Testis (tissue), 3 donors: ENCODE results near the gene ALG8. TPM values are rescaled to one million over a fixed set of nuclear protein-coding genes. Genes with fewer than 3 reads are reported as not detected.
"Not testable (repeated sequence)": the region's sequence is repeated elsewhere in the genome, so short reads cannot be mapped to it uniquely, and the experiment has no call there.

Source experiments
- DNase-seq: peaks from one replicate; pipeline ENCODE4 v3.0.0-alpha.2; 2019
- H3K27ac ChIP-seq, 2 donors: fragments of 200-600 bp; sonication (generic); one replicate each; pipeline ENCODE4 v1.5.1; 2019
- H3K27me3 ChIP-seq: fragments of 200-600 bp; sonication (generic); one replicate; pipeline ENCODE4 v1.5.1; 2019
- H3K36me3 ChIP-seq: fragments of 200-600 bp; sonication (generic); one replicate; pipeline ENCODE4 v1.5.1; 2017; ENCODE audit warnings: low read depth; ENCODE audit errors: missing control alignments
- H3K4me1 ChIP-seq: fragments of 200-600 bp; sonication (generic); one replicate; pipeline ENCODE4 v1.5.1; 2019
- H3K4me3 ChIP-seq, 2 donors: fragments of 200-600 bp; sonication (generic); one replicate each; pipeline ENCODE4 v1.5.1; 2017 to 2019
- H3K9me3 ChIP-seq: fragments of 200-600 bp; sonication (generic); one replicate; pipeline ENCODE4 v1.5.1; 2017
- POLR2A ChIP-seq: fragments of 450-650 bp; IDR thresholded peaks from one replicate; pipeline ENCODE4 v1.6.1; 2017; ENCODE audit warnings: antibody characterized with exemption, mild to moderate bottlenecking, moderate library complexity
- WGBS, 2 donors: methylation state at CpG; one replicate each; pipeline ENCODE4 v1.1.5; 2018; 5-methylcytosine and 5-hydroxymethylcytosine counted together
- intact Hi-C: fragments of 100-400 bp; cut with DNase I; formaldehyde crosslinking; loops from one replicate; pipeline ENCODE4 v1.15.1; 2023; ENCODE audit warnings: low total_unique reads
- polyA plus RNA-seq: library from polyadenylated mRNA; stranded (reverse); fragments of 350-450 nt; fragmentation: Illumina TruSeq; extraction: RNeasy Lipid Tissue Mini Kit (QIAGEN cat#74804); gene quantifications from one replicate; pipeline ENCODE4 v1.2.3, GENCODE V29; 2014; ENCODE audit warnings: low read depth, low replicate concordance; ENCODE audit not compliant: insufficient read depth
- total RNA-seq, 2 donors: library from RNA; depleted of rRNA; stranded (reverse); fragments of >200 nt; gene quantifications; one replicate each; pipeline ENCODE4 v1.2.3, GENCODE V29; 2016
- TF ChIP-seq, protein P1 (sequence below), 3 experiments: fragments of 450-650 bp in 2 of 3; fragments of 200-600 bp in 1 of 3; sonication (generic) in 1 of 3; IDR thresholded peaks; one replicate each; pipeline ENCODE4 v1.5.1; 2016 to 2019; ENCODE audit warnings: antibody characterized with exemption in 3 of 3, mild to moderate bottlenecking in 2 of 3, moderate library complexity in 1 of 3

Gene ALG8
- total and polyA plus RNA-seq, 3 donors from 2014 or later, result 61.2 to 115 (median 61.5) TPM

DNA sequence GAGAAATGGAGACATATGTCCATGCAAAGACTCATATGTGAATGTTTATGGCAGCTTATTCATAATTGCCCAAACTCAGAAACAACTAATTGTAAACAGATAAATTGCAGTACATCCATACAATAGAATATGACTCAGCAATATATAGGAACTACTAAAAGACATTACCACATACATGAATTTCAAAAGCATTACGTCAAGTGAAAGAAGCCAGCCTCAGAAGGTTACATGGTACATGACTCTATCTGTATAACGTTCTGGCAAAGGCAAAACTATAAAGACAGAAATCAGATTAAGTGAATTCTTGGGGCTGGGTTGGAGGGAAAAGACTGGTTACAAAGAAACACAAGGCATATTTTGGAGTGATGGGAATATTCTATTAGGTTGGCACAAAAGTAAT, 41.8 kb upstream of the ALG8 start:
- intact Hi-C loops, result no loop called here
- H3K4me3 ChIP-seq, result no peak overlapping the region
- TF ChIP-seq POLR2A, result no peak
- TF ChIP-seq, protein P1, sequence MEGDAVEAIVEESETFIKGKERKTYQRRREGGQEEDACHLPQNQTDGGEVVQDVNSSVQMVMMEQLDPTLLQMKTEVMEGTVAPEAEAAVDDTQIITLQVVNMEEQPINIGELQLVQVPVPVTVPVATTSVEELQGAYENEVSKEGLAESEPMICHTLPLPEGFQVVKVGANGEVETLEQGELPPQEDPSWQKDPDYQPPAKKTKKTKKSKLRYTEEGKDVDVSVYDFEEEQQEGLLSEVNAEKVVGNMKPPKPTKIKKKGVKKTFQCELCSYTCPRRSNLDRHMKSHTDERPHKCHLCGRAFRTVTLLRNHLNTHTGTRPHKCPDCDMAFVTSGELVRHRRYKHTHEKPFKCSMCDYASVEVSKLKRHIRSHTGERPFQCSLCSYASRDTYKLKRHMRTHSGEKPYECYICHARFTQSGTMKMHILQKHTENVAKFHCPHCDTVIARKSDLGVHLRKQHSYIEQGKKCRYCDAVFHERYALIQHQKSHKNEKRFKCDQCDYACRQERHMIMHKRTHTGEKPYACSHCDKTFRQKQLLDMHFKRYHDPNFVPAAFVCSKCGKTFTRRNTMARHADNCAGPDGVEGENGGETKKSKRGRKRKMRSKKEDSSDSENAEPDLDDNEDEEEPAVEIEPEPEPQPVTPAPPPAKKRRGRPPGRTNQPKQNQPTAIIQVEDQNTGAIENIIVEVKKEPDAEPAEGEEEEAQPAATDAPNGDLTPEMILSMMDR (IDR thresholded peaks at IDR 0.05), result no peak
- H3K9me3 ChIP-seq, result no peaks in the 10 kb centered on the region
- H3K4me1 ChIP-seq, result no peaks in the 10 kb centered on the region
- no peak overlapping the region for H3K27ac ChIP-seq
- no peak for DNase-seq
- 83% methylated on average over 2 of the region's 2 CpGs for WGBS, 2 donors
- no peaks in the 10 kb centered on the region for H3K36me3 ChIP-seq
- H3K27me3 ChIP-seq, result no peaks in the 10 kb centered on the region

DNA sequence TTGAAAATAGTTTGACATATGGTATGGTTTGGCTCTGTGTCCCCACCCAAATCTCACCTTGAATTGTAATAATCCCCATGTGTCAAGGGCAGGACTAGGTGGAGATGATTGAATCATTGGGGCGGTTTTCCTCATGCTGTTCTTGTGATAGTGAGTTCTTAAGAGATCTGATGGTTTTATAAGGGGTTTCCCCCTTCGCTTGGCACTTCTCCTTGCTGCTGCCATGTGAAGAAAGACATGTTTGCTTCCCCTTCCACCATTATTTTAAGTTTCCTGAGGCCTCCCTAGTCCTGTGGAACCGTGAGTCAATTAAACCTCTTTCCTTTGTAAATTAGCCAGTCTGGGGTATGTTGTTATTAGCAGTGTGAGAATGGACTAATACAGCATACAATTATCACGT, 41.3 kb upstream of the ALG8 start:
- Histone ChIP-seq H3K4me3 (no peak overlapping the region), H3K9me3 (no peaks in the 10 kb centered on the region), H3K4me1 (no peaks in the 10 kb centered on the region), H3K27ac (no peak overlapping the region), H3K27me3 (no peaks in the 10 kb centered on the region), H3K36me3 (no peaks in the 10 kb centered on the region)
- TF ChIP-seq, protein P1 (IDR thresholded peaks at IDR 0.05), result no peak
- no peak for TF ChIP-seq POLR2A
- no peak for DNase-seq
- 95 to 96% methylated on average over 4 of the region's 4 CpGs for WGBS, 2 donors
- intact Hi-C loops, result no loop called here

DNA sequence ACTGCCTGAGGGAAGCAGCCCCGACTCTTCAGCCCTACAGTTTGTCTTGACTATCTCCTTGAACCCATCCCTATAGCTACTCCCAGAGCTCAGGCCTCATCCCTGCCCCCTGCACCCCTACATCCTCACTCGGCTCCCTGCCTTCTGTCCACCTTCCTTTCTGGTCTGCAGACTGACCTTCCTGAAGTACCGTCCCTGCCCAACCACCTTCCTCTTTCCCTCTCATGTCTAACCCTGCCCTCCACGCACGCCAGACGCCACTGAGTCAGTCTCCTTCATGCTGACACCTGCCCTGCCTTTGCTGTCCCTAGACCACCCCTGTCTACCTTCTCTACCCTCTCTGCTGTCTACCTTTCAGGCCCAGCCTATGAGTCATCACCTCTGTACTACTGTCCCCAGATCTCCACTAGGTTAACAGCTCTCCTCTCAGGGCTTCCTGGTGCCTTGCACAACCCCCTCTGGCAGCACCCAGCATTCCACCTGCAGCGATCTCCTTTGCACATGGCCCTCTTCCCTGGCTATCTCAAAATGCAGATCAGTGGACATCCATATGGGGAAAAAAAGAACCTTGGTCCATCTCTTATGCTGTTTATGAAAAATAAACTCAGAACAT, 40.1 kb upstream of the ALG8 start:
- intact Hi-C loops, result no loop called here

DNA sequence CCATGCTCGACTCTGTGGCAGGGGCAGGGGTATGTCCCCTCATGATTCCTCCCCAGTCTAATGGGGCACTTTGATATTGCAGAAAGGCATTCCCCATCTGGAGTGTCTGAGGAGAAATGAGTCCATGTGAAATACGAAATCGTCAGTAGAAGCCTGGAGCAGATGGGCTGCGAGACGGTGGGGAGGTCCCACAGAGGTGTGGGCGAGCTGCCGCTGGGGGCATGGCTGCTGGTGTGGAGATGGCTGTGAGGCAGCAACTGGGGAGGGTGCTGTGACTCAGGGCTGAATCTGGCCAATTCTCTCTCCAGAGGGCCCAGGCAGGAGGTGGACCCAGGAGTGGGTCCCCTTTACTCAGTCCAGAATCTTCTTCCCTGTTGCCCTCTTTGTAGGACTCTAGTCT, 37.8 kb upstream of the ALG8 start:
- no peak overlapping the region for H3K27ac ChIP-seq
- TF ChIP-seq, protein P1 (IDR thresholded peaks at IDR 0.05), result no peak
- no peak for TF ChIP-seq POLR2A
- DNase-seq, result no peak
- H3K4me3 ChIP-seq, result no peak overlapping the region
- H3K27me3 ChIP-seq, result no peaks in the 10 kb centered on the region
- H3K4me1 ChIP-seq, result no peaks in the 10 kb centered on the region
- no peaks in the 10 kb centered on the region for H3K9me3 ChIP-seq
- 86 to 92% methylated on average over 6 to 7 of the region's 7 CpGs for WGBS, 2 donors
- no peaks in the 10 kb centered on the region for H3K36me3 ChIP-seq
- intact Hi-C loops, result no loop called here

More for the DNA sequence above, 40.1 kb upstream of the ALG8 start:
- no peak for DNase-seq
- H3K9me3 ChIP-seq, result no peaks in the 10 kb centered on the region
- no peaks in the 10 kb centered on the region for H3K27me3 ChIP-seq
- WGBS, 2 donors, result 94 to 95% methylated on average over 7 of the region's 7 CpGs
- TF ChIP-seq POLR2A, result no peak
- TF ChIP-seq, protein P1 (IDR thresholded peaks at IDR 0.05), result no peak
- no peak overlapping the region for H3K27ac ChIP-seq
- no peak overlapping the region for H3K4me3 ChIP-seq
- H3K36me3 ChIP-seq, result no peaks in the 10 kb centered on the region
- no peaks in the 10 kb centered on the region for H3K4me1 ChIP-seq

DNA sequence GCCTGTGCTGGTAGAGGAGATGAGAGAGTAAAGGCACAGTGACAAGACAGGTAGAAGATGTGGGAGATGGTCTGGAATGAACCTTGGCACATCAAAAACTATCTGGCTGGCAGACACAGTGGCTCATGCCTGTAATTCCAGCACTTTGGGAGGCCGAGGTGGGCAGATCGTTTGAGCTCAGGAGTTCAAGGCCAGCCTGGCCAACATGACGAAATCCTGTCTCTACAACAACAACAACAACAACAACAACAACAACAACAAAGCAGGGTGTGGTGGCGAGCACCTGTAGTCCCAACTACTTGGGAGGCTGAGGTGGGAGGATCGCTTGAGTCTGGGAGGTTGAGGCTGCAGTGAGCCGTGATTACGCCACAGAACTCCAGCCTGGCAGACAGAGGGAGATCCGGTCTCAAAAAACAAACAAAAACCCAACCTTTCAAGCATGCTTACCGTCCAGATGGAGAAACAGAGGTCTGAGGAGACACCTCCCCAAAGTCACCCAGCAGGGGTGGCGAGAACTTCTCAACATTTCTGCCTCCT, 37.2 kb upstream of the ALG8 start:
- intact Hi-C loops, result no loop called here
- TF ChIP-seq, protein P1 (IDR thresholded peaks at IDR 0.05), result no peak
- TF ChIP-seq POLR2A, result no peak
- no peaks in the 10 kb centered on the region for H3K4me1 ChIP-seq
- H3K4me3 ChIP-seq, result no peak overlapping the region
- no peaks in the 10 kb centered on the region for H3K27me3 ChIP-seq
- DNase-seq, result no peak
- no peak overlapping the region for H3K27ac ChIP-seq
- no peaks in the 10 kb centered on the region for H3K9me3 ChIP-seq
- no peaks in the 10 kb centered on the region for H3K36me3 ChIP-seq
- 89 to 96% methylated on average over 10 of the region's 10 CpGs for WGBS, 2 donors

DNA sequence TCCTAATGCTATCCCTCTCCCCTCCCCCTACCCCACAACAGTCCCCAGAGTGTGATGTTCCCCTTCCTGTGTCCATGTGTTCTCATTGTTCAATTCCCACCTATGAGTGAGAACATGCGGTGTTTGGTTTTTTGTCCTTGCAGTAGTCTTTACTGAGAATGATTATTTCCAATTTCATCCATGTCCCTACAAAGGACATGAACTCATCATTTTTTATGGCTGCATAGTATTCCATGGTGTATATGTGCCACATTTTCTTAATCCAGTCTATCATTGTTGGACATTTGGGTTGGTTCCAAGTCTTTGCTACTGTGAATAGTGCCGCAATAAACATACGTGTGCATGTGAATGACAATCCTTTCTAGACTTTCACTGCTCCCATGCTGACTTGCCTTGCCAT, 36.4 kb upstream of the ALG8 start:
- DNase-seq, H3K36me3 ChIP-seq, H3K27ac ChIP-seq, H3K27me3 ChIP-seq, H3K4me1 ChIP-seq, H3K4me3 ChIP-seq, H3K9me3 ChIP-seq, intact Hi-C loops: not testable (repeated sequence)
- WGBS, 2 donors, result 100% methylated on average over 3 of the region's 3 CpGs
